IMR-90 (cell line): ENCODE measurements around the gene WWC1. TPM values are rescaled to one million over a fixed set of nuclear protein-coding genes. Genes with fewer than 3 reads are reported as not detected.

ENCODE experiments used
- ATAC-seq: fragments of 200-7000 bp; cut with Tn5 transposase; 2 replicates; pipeline ENCODE4 v1.9.1; 2020; ENCODE audit warnings: low read depth, mild to moderate bottlenecking, moderate library complexity
- BruUV-seq: library from RNA; stranded (reverse); fragments of 400-500 nt; replicated peaks from 2 replicates; lab custom pipeline; 2021; lab: Mats Ljungman, UMichigan
- CTCF ChIA-PET: fragments of 300-600 bp; formaldehyde crosslinking; extraction: SDS; loops from one replicate; lab custom pipeline; 2021; ENCODE audit warnings: antibody characterized with exemption; lab: Yijun Ruan, JAX
- POLR2A ChIA-PET: fragments of 300-600 bp; sonication (Branson Sonifier 250); formaldehyde crosslinking; loops from one replicate; lab custom pipeline; 2022; ENCODE audit warnings: antibody characterized with exemption; ENCODE audit not compliant: unreplicated experiment; lab: Charles Lee
- DNase-seq: peaks from one replicate; pipeline ENCODE4 v3.0.0; 2013
- H2AFZ ChIP-seq: replicated peaks from 2 replicates; pipeline ENCODE3; 2013; ENCODE audit warnings: low read length, mild to moderate bottlenecking; ENCODE audit not compliant: poor library complexity
- H2AK5ac ChIP-seq: 2 replicates; pipeline ENCODE4 v1.6.1; 2013; ENCODE audit warnings: low read depth, low read length, inconsistent platforms
- H2AK9ac ChIP-seq: replicated peaks from 2 replicates; pipeline ENCODE3; 2013; ENCODE audit warnings: mild to moderate bottlenecking, low read depth, low read length, moderate library complexity; ENCODE audit not compliant: poor library complexity
- H2BK120ac ChIP-seq: 2 replicates; pipeline ENCODE4 v1.6.1; 2013; ENCODE audit warnings: low read depth, low read length, inconsistent platforms
- H2BK15ac ChIP-seq: 3 replicates; pipeline ENCODE4 v1.6.1; 2013; ENCODE audit warnings: low read depth, low read length, inconsistent platforms
- H2BK20ac ChIP-seq: 2 replicates; pipeline ENCODE4 v1.6.1; 2013; ENCODE audit warnings: low read depth, mild to moderate bottlenecking, inconsistent platforms, low read length, moderate library complexity
- H2BK5ac ChIP-seq: 2 replicates; pipeline ENCODE4 v1.6.1; 2013; ENCODE audit warnings: mild to moderate bottlenecking, low read depth, low read length, inconsistent platforms; ENCODE audit not compliant: poor library complexity, severe bottlenecking
- H3K14ac ChIP-seq: replicated peaks from 2 replicates; pipeline ENCODE4 v1.6.1; 2013; ENCODE audit warnings: low read depth, low read length, inconsistent platforms
- H3K18ac ChIP-seq: 2 replicates; pipeline ENCODE4 v1.6.1; 2013; ENCODE audit warnings: low read depth, low read length, control low read depth
- H3K23ac ChIP-seq: 2 replicates; pipeline ENCODE4 v1.6.1; 2013; ENCODE audit warnings: low read depth, low read length, inconsistent platforms
- H3K27ac ChIP-seq: 2 replicates; pipeline ENCODE4 v1.5.1; 2013; ENCODE audit warnings: mild to moderate bottlenecking, control low read depth, low read length; ENCODE audit not compliant: insufficient read depth
- H3K27me3 ChIP-seq: 2 replicates; pipeline ENCODE4 v1.6.1; 2013; ENCODE audit warnings: low read length; ENCODE audit not compliant: control insufficient read depth, insufficient read depth
- H3K36me3 ChIP-seq: 2 replicates; pipeline ENCODE4 v1.6.1; 2013; ENCODE audit warnings: low read length, mixed read lengths; ENCODE audit not compliant: control insufficient read depth, insufficient read depth
- H3K4ac ChIP-seq: 2 replicates; pipeline ENCODE4 v1.6.1; 2013; ENCODE audit warnings: low read depth, low read length, inconsistent platforms
- H3K4me1 ChIP-seq: 2 replicates; pipeline ENCODE4 v1.6.1; 2013; ENCODE audit warnings: low read length, mixed read lengths; ENCODE audit not compliant: control insufficient read depth, insufficient read depth
- H3K4me2 ChIP-seq: 2 replicates; pipeline ENCODE4 v1.6.1; 2013; ENCODE audit warnings: low read depth, mild to moderate bottlenecking, control low read depth, low read length, moderate library complexity
- H3K4me3 ChIP-seq: 2 replicates; pipeline ENCODE4 v1.5.1; 2013; ENCODE audit warnings: low read depth, mild to moderate bottlenecking, control low read depth, low read length, moderate library complexity; ENCODE audit not compliant: insufficient read depth
- H3K56ac ChIP-seq: 2 replicates; pipeline ENCODE4 v1.6.1; 2013; ENCODE audit warnings: low read length, inconsistent platforms; ENCODE audit not compliant: insufficient read depth; ENCODE audit errors: extremely low read depth
- H3K79me1 ChIP-seq, 2 experiments: 2 replicates each; pipeline ENCODE4 v1.6.1; 2013; ENCODE audit warnings: low read length in 2 of 2, inconsistent platforms in 1 of 2, low read depth in 1 of 2
- H3K9ac ChIP-seq: 2 replicates; pipeline ENCODE4 v1.6.1; 2013; ENCODE audit warnings: low read depth, low read length, control low read depth
- H3K9me1 ChIP-seq: 2 replicates; pipeline ENCODE4 v1.6.1; 2013; ENCODE audit warnings: low read length, inconsistent platforms; ENCODE audit not compliant: insufficient read depth
- H3K9me3 ChIP-seq: 2 replicates; pipeline ENCODE4 v1.6.1; 2013; ENCODE audit warnings: low read length; ENCODE audit not compliant: control insufficient read depth, insufficient read depth
- H4K20me1 ChIP-seq: 2 replicates; pipeline ENCODE4 v1.6.1; 2013; ENCODE audit warnings: low read length, inconsistent platforms; ENCODE audit not compliant: insufficient read depth
- H4K5ac ChIP-seq: 2 replicates; pipeline ENCODE4 v1.6.1; 2013; ENCODE audit warnings: mild to moderate bottlenecking, low read depth, low read length, control low read depth
- H4K8ac ChIP-seq, 2 experiments: 2 replicates each; pipeline ENCODE4 v1.6.1; 2013; ENCODE audit warnings: low read depth in 2 of 2, low read length in 2 of 2, control low read depth in 1 of 2, inconsistent platforms in 1 of 2
- H4K91ac ChIP-seq: 2 replicates; pipeline ENCODE4 v1.6.1; 2013; ENCODE audit warnings: low read depth, low read length, inconsistent platforms; ENCODE audit not compliant: insufficient read depth
- CHD1 ChIP-seq: IDR thresholded peaks from 2 replicates; pipeline ENCODE4 v1.6.1; 2012; ENCODE audit warnings: low read depth, low read length, improper control_type of control experiment
- CTCF ChIP-seq: conservative IDR thresholded peaks from 2 replicates; pipeline ENCODE4 v1.5.1; 2012; ENCODE audit warnings: mild to moderate bottlenecking, low read depth, low read length, improper control_type of control experiment
- MAFK ChIP-seq: IDR thresholded peaks from 2 replicates; pipeline ENCODE4 v1.6.1; 2012; ENCODE audit warnings: low read depth, low read length, improper control_type of control experiment
- RAD21 ChIP-seq: IDR thresholded peaks from 2 replicates; pipeline ENCODE4 v1.6.1; 2012; ENCODE audit warnings: low read length, improper control_type of control experiment
- RCOR1 ChIP-seq: IDR thresholded peaks from 2 replicates; pipeline ENCODE4 v1.6.1; 2012; ENCODE audit warnings: mild to moderate bottlenecking, low read length, improper control_type of control experiment; ENCODE audit not compliant: insufficient replicate concordance
- RFX5 ChIP-seq: IDR thresholded peaks from 2 replicates; pipeline ENCODE4 v1.8.0; 2012; ENCODE audit warnings: low read depth, mild to moderate bottlenecking, low read length, moderate library complexity
- SMC3 ChIP-seq: fragments of 150-350 bp; IDR thresholded peaks from 2 replicates; pipeline ENCODE4 v1.6.1; 2016; ENCODE audit warnings: low read depth, mild to moderate bottlenecking, antibody characterized with exemption, low read length, moderate library complexity
- WGBS, 2 experiments: methylation state at CpG; one replicate each; pipeline versions ENCODE4 v1.1.5 to v1.1.7; 2013; ENCODE audit warnings: missing lambda C conversion rate in 2 of 2; ENCODE audit not compliant: insufficient read length in 1 of 2; ENCODE audit errors: extremely low coverage in 2 of 2; 5-methylcytosine and 5-hydroxymethylcytosine counted together
- dilution Hi-C: fragments of 300-500 bp; cut with HindIII; formaldehyde crosslinking; loops from one replicate; pipeline ENCODE4 v1.14.3; 2018; ENCODE audit warnings: low sequenced_read_pairs; ENCODE audit not compliant: unreplicated experiment
- in situ Hi-C: fragments of 300-500 bp; cut with MboI; formaldehyde crosslinking; loops from 3 replicates; pipeline ENCODE4 v1.14.3; 2019; ENCODE audit warnings: low sequenced_read_pairs, inconsistent platforms, mixed read lengths
- intact Hi-C: fragments of 100-400 bp; cut with micrococcal nuclease; formaldehyde crosslinking; loops from 2 replicates; pipeline ENCODE4 v1.10.0; 2022
- polyA plus RNA-seq, 3 experiments: library from polyadenylated mRNA; depleted of rRNA; stranded (reverse); fragments of >200 nt; gene quantifications; 2 replicates each; pipeline ENCODE4 v1.2.3, GENCODE V29; 2012; ENCODE audit warnings: low replicate concordance in 1 of 3
- total RNA-seq: library from RNA; depleted of rRNA; stranded (reverse); fragments of >200 nt; gene quantifications from 2 replicates; pipeline ENCODE4 v1.2.3, GENCODE V29; 2012
- TF ChIP-seq, protein P1 (sequence below): fragments of 150-350 bp; IDR thresholded peaks from 2 replicates; pipeline ENCODE4 v1.6.1; 2017; ENCODE audit warnings: mild to moderate bottlenecking, antibody characterized with exemption, low read length, low read depth
- TF ChIP-seq, protein P2 (sequence below): fragments of 150-350 bp; IDR thresholded peaks from 2 replicates; pipeline ENCODE4 v1.6.1; 2016; ENCODE audit warnings: low read depth, mild to moderate bottlenecking, low read length, moderate library complexity, borderline replicate concordance

The WWC1 gene
- total and polyA plus RNA-seq, 2 of the 4 experiments (the other 2 are of a cell fraction): 9.1 to 10.3 TPM

DNA sequence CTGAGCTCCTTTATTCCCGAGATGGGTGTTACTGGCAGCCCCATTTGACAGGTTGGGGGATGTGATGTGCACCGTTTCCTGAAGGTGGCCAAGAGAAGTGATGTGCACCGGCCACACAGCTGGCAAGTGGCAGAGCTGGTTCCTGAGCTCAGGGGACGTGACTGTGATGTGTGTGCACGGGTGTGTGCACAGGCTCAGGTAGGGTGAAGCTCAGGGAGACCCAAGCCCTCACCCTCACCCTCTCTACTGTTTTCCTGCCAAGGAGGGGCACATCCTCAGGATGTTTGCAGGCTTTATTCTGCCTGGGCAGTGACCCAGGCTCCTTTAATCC is 56.6 kb downstream of the WWC1 start:
- intact Hi-C loops (no loop called here), dilution Hi-C loops (no loop called here), in situ Hi-C loops (no loop called here)
- H3K4me3 ChIP-seq: no peak overlapping the region
- H3K27me3 ChIP-seq: no peaks in the 10 kb centered on the region
- H2BK15ac ChIP-seq: no peak overlapping the region
- no peak overlapping the region for H4K8ac ChIP-seq
- no peaks in the 10 kb centered on the region for H3K4me1 ChIP-seq
- H2AFZ ChIP-seq: no peak overlapping the region
- no peak for TF ChIP-seq CHD1
- TF ChIP-seq SMC3: no peak
- TF ChIP-seq, protein P1, sequence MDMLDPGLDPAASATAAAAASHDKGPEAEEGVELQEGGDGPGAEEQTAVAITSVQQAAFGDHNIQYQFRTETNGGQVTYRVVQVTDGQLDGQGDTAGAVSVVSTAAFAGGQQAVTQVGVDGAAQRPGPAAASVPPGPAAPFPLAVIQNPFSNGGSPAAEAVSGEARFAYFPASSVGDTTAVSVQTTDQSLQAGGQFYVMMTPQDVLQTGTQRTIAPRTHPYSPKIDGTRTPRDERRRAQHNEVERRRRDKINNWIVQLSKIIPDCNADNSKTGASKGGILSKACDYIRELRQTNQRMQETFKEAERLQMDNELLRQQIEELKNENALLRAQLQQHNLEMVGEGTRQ: no peak
- no peak for TF ChIP-seq MAFK
- TF ChIP-seq, protein P2, sequence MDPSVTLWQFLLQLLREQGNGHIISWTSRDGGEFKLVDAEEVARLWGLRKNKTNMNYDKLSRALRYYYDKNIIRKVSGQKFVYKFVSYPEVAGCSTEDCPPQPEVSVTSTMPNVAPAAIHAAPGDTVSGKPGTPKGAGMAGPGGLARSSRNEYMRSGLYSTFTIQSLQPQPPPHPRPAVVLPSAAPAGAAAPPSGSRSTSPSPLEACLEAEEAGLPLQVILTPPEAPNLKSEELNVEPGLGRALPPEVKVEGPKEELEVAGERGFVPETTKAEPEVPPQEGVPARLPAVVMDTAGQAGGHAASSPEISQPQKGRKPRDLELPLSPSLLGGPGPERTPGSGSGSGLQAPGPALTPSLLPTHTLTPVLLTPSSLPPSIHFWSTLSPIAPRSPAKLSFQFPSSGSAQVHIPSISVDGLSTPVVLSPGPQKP: no peak
- no peak for TF ChIP-seq CTCF
- no peak for TF ChIP-seq RFX5
- TF ChIP-seq RAD21: no peak
- TF ChIP-seq RCOR1: no peak
- H3K27ac ChIP-seq: no peak overlapping the region
- ChIA-PET CTCF (interaction anchor here (1.1 kb wide), 1 partner anchor 31 kb away, joined by 5 read pairs; no protein-coding TSS in a partner anchor), POLR2A (no interaction called here)
- H2BK5ac ChIP-seq: no peak overlapping the region
- peaks cover 0 to 2% of the 10 kb centered on the region in 2 experiments; a peak in 3 of 4 replicates for H3K79me1 ChIP-seq
- H2AK5ac ChIP-seq: no peak overlapping the region
- H3K4me2 ChIP-seq: no peak overlapping the region
- no peaks in the 10 kb centered on the region for H4K20me1 ChIP-seq
- H4K91ac ChIP-seq: no peak overlapping the region
- no peak for ATAC-seq
- no TSS peak for BruUV-seq
- WGBS, 2 experiments: no CpG with 5 or more reads among the region's 5 CpGs
- no peak overlapping the region for H4K5ac ChIP-seq
- H3K56ac ChIP-seq: no peak overlapping the region
- no peak overlapping the region for H2BK120ac ChIP-seq
- H3K9ac ChIP-seq: no peak overlapping the region
- H3K4ac ChIP-seq: no peak overlapping the region
- no peaks in the 10 kb centered on the region for H3K9me3 ChIP-seq
- no peak overlapping the region for H3K23ac ChIP-seq
- H2AK9ac ChIP-seq: no peak overlapping the region
- H2BK20ac ChIP-seq: no peak overlapping the region
- H3K9me1 ChIP-seq: peaks cover 5% of the 10 kb centered on the region; the same call in 1 of the 2 replicates
- H3K14ac ChIP-seq: no peak overlapping the region
- no peaks in the 10 kb centered on the region for H3K36me3 ChIP-seq
- H3K18ac ChIP-seq: no peak overlapping the region
- DNase-seq: no peak
